NCI-H2107 treated with DMSO at 0.1 percent for 48 hours (cell line): ENCODE data around the gene GCH1.
"Not testable (repeated sequence)": the region's sequence is repeated elsewhere in the genome, so short reads cannot be mapped to it uniquely, and the experiment has no call there.

Source experiments
- DNase-seq: peaks from one replicate; lab custom pipeline; 2025; ENCODE audit not compliant: unreplicated experiment; lab: John Stamatoyannopoulos, UW

Gene GCH1

GRCh38 chr14:54902521-54903420 lies at the start of gene GCH1:
Gene GCH1 (minus strand): TSS chr14:54902826. CDS start chr14:54902663, 163 bp downstream.
- DNase-seq, result peak; percentile 85

- no peak for DNase-seq
These were observed 44.6 kb upstream of the GCH1 start for GRCh38 chr14:54947230-54947629.

GRCh38 chr14:54946500-54946899 lies 43.9 kb upstream of the GCH1 start:
- no peak for DNase-seq

DNA sequence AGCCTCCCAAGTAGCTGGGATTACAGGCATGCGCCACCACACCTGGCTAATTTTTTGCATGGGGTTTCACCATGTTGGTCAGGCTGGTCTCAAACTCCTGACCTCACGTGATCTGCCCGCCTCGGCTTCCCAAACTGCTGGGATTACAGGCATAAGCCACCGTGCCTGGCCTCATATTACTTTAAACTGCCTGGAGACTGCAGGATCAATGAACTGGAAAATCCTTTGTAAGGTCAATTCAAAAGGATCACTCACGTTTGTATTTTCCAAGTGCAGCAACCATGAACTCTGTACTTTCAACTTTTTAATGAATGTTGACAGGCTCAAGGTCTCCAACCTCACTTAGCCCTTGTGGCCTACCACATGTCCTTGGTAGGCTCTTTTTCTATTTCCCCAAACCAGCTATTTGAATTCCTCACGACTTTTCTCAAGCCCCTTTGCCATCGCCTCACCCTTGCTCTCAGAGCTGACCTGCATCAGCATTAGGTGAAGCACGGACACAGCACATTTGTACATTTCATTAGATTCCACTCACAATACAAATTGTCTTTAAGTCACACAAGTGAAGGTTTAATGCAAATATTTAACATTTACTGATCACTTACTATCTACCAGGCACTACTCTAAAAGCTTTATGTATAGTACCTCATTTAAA lies 42.2 kb upstream of the GCH1 start:
- no peak for DNase-seq

- peak; percentile 30 for DNase-seq
These were observed 40.3 kb upstream of the GCH1 start for GRCh38 chr14:54942913-54943312.

DNA sequence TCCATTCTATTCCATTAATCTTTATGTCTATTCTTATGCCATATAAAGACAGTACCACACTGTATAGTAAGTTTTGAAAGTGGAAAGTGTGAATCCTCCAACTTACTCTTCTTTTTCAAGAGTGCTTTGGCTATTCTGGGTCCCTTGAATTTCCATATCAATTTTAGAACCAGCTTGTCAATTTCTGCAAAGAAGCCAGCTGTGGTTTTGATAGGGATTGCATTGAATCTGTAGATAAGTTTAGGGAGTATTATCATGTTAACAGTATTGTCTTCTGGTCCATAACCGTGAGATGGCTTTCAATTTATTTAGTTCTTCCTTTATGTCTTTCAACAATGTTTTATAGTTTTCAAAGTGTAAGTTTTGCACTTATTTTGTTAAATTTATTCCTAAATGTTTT lies 34.2 kb upstream of the GCH1 start:
- no peak for DNase-seq

DNA sequence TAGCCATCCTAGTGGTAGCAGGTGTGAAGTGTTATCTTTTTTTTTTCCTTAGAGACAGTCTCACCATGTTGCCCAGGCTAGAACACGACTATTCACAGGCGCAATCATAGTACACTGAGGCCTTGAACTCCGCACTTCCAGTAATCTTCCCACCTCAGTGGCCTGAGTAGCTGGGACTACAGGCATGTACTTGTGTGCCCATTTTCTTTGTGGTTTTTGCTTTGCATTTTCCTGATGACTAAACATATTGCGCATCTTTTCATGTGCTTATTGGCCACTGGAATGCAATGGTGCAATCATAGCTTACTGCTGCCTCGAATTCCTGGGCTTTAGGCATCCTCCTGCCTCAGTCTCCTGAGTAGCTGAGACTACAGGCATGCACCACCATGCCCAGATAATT lies 33.3 kb upstream of the GCH1 start:
- DNase-seq, result no peak

DNA sequence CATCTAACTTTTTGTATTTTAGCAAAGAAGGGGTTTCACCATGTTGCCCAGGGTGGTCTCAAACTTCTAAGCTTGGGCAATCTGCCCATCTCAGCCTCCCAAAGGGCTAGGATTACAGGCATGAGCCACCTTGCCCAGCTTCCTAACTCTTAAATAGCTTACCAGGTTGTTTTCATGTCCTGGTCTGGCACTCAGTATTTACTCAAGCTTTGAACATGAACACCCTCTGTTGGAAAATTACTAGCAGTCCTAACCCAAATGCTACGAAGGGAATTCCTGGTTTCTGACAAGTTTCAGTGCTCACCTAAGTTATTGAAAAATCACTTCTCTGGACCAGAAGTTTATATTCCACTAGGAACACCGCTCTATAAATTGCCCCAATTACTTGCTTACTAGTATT lies 32.5 kb upstream of the GCH1 start:
- no peak for DNase-seq

DNA sequence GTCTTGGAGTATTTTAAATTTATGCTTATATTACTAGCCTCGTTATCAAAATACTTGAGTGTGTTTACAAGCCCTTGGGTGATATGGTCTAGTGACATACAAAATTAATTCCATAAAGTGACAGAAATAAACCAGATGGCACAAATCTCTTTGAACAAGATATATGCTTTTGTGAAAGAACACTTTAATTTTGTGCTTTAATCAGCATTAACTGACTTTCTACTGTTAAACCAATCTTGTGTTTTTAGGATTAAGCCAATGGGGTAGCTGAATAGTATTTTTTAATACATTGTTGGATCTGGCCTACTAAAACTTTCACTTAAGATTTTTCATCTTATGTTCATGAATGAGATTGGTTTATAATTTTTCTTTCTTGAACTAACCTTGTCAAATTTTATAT lies 30.4 kb upstream of the GCH1 start:
- no peak for DNase-seq

GRCh38 chr14:54931598-54932340 lies 29.1 kb upstream of the GCH1 start:
- no peak for DNase-seq

DNA sequence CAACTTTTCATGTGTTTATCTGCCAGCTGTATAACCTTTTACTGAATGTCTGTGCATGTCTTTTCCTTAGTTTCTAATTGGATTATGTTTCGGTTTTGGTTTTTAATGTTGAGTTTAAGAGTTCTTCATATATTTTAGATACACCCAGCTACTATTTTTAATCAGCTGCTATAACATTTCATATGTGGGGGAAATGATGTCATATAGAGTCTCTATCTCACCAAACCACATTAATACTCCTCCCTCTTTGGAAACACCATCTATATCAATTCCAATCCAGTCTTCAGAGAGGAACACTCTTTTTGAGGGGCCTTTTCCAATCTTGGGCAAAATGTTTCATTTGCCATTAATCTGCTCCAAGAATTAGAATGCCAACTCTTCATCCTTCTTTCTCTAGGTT lies 28.5 kb upstream of the GCH1 start:
- DNase-seq, result no peak

DNA sequence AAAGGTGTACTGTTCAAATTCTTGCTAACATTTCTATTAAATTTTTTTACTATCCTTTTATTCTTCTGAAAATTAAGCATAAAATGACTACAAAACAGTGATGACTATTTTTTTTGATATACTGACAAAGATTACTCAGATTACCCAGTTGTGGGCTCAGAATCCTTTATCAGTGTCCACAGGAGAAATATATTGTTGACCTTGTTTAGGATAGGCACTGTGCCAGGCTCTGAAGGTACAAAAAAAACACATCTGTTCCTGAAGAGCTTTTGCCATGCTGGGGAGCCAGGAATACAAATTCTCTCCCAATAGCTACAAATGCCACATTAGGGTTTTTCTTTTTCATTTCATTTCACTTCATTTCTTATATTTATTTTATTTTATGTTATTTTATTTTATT lies 26.9 kb upstream of the GCH1 start:
- DNase-seq, result no peak

- no peak for DNase-seq
These were observed 25.6 kb upstream of the GCH1 start for GRCh38 chr14:54928216-54928615.

GRCh38 chr14:54927551-54927950 lies 24.9 kb upstream of the GCH1 start:
- DNase-seq, result no peak

- not testable (repeated sequence) for DNase-seq
These were observed 23.9 kb upstream of the GCH1 start for GRCh38 chr14:54926570-54926969.

DNA sequence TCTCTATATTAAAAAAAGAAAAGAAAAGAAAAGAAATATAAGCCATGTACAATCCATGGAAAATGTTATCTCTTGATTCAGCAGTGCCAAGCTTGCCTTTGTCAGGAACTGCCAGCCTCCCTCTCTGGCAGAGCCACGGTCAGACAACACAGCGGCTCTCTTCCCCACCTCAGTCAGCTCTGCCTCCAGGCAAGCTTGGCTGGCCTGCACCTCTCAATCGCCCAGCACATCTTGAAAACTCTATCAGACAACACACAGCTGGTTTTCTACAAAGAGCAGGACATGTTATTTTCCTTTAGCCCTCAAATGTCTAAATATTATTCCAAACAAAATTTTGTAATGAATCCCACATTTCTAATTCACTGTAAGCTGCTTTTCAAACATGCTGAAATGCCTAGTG lies 20.0 kb upstream of the GCH1 start:
- no peak for DNase-seq

DNA sequence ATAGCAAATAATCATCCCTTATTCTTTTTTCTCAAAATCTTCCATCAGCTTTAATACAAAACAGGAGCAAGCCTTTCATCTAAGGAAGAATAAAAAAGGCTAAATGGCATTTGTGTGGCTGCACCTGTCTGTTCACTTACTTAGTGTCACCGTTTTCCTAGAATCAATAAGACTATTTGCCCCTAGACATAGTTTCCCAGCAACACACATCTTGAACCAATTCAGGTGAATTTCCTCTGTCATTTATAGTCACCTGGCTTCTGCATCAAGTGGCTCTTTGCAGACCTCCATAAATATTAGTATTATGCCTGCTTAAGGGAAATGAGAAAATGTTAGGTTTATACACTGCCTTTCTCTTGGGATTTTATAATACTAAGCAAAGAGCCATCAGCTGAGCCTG lies 17.4 kb upstream of the GCH1 start:
- DNase-seq, result peak; percentile 57

DNA sequence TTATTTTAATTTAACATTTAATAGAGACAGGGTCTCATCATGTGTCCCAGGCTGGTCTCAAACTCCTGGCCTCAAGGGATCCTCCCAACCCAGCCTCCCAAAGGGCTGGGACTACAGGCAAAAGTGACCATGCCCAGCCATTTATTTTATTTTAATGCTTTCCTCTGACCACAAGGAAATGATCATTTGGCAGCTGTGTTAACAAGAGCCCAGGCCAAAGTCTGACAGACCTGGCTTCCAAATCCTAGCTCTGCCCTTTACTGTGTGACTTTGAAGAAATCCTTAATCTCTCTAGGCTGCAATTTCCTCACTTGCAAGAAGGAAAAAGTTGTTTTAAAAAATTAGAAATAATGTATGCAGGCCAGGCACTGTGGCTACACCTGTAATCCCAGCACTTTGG lies 16.7 kb upstream of the GCH1 start:
- no peak for DNase-seq

DNA sequence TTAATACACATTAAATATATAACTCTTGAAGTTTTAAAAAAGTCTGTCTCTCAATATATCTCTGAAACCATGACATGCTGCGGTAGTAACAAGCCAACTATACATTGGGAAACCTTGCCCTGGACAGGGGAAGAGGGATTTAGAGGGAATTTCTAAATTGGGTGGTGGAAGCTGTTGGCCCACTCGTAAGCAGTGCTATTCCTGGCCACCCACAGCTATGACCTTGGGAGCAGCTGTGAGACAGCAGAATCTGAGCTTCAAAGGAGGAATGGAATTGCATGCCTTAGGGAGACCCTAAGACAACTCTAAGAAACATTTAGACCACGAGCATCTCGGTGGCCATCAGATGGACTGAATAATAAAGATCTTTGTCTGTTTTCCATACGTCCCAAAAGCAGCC lies 15.8 kb upstream of the GCH1 start:
- DNase-seq, result no peak

DNA sequence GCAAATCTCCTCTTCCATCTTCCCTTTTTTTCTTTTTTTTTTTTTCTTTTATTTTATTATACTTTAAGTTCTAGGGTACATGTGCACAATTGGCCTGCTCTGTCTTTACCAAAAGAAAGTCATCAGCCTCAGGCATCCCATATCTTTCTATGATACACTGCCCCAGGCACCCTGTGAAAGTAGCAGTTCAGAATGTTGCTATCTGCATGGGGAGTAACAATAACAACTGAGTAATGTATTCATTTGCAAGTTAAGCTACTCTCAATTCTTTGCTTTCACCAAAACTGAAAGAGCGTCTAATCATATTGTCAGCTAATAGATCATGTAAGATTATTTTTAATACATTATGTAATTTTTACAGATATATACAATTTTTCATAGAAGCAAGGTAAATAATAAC lies 13.5 kb upstream of the GCH1 start:
- DNase-seq, result no peak

- no peak for DNase-seq
These were observed 7.4 kb upstream of the GCH1 start for GRCh38 chr14:54909817-54910558.
